CD4-positive, alpha-beta T cell treated with Interleukin-15 for 4 hours (primary cell): ENCODE data around the gene APPL2.
A peak's percentile ranks its signal among the peaks of the same experiment; 100 is the strongest.

ENCODE experiments used
- DNase-seq: peaks from one replicate; pipeline ENCODE4 v3.0.0-alpha.2; 2020; ENCODE audit warnings: low spot score

Gene APPL2, protein sequence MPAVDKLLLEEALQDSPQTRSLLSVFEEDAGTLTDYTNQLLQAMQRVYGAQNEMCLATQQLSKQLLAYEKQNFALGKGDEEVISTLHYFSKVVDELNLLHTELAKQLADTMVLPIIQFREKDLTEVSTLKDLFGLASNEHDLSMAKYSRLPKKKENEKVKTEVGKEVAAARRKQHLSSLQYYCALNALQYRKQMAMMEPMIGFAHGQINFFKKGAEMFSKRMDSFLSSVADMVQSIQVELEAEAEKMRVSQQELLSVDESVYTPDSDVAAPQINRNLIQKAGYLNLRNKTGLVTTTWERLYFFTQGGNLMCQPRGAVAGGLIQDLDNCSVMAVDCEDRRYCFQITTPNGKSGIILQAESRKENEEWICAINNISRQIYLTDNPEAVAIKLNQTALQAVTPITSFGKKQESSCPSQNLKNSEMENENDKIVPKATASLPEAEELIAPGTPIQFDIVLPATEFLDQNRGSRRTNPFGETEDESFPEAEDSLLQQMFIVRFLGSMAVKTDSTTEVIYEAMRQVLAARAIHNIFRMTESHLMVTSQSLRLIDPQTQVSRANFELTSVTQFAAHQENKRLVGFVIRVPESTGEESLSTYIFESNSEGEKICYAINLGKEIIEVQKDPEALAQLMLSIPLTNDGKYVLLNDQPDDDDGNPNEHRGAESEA

GRCh38 chr12:105235732-105236476 is at the start of gene APPL2:
Gene APPL2 (minus strand): TSS chr12:105236174. CDS start chr12:105236012, 162 bp downstream.
- DNase-seq: peak; percentile 80

- no peak for DNase-seq
Measured at GRCh38 chr12:105285378-105285777, 49.4 kb upstream of the APPL2 start.

DNA sequence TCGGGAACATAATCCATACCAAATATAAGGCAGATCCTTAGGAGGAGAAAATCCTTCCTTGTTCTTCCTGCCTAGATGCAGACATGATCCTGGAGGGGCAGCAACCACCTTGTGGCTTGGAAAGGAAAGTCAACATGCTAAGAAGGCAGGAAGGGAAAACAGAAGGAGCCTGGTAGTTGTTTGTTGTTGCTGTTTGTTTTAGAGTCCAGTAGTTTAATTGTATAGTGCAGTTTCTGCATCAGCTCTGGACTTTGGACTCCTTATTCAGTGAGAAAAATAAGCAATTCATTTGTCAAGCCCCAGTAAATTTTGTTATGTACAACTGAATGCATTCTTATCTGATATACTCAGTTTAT is 45.7 kb upstream of the APPL2 start:
- no peak for DNase-seq

DNA sequence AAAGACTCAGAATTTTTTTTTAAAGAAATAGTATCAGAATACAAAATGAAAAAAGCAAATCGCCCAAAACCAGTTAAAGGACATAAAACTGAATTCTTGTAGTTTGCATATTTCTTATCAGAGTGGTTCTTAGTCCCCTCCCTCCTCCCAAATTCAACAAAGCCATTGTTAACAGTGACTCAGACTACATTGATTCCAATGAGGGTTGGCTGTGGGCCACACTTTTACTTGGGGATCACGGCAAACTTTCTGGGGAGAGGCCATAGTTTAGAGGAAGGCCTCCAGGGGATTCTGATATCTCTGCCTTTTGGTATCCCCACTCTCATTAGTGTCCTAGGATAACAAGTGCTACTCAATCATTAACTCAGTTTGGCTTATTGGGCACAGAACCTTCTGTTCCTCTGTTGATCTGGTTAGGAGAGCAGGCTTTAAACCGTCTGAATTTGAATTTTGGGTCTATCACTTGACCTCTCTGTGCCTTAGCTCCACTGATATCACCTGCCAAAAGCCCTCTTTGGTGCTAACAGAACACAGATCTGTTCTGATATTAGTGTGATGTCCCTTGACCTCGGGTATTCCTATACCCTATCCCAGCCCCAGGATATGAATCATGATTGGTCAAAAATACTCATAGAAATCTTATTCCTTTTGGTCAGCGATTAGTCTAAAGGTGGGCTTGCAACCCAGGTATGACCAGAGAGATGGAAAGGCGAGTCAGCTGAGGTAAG is 45.2 kb upstream of the APPL2 start:
- DNase-seq: no peak

- peak; percentile 58 for DNase-seq
Measured at GRCh38 chr12:105279460-105280056, 43.6 kb upstream of the APPL2 start.

DNA sequence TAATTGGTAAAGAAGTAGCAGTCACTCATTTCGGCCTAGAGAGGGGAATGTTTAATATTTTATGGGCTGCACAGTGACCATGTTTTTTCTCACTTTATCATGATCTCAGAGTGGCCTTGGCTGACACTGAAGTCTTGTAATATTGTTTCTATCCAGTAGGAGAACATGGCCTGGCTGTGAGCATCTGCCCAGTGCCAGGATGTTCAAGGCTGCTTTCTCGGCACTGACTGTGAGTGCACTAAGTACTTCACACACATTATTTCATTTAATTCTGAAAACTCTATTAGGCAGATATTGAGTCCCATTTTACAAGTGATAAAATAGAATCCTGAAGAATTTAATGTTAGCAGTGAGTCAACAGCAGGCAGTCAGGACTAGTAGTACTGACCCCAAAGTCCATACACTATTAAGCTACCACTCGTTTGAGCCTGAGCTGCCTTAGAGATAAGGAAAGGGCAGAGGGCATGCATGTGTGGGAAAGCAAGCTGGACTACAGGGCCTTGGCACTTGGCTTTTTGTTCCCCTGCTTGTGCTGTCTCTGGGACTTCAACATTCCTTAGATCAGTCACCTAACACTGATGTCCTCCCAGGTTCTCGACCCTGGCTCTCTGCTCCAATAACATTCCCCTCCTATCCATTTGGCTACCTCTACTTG is 42.2 kb upstream of the APPL2 start:
- DNase-seq: no peak

- DNase-seq: no peak
Measured at GRCh38 chr12:105275997-105276733, 40.2 kb upstream of the APPL2 start.

GRCh38 chr12:105274571-105274970 is 38.6 kb upstream of the APPL2 start:
- no peak for DNase-seq

GRCh38 chr12:105273601-105274000 is 37.6 kb upstream of the APPL2 start:
- no peak for DNase-seq

DNA sequence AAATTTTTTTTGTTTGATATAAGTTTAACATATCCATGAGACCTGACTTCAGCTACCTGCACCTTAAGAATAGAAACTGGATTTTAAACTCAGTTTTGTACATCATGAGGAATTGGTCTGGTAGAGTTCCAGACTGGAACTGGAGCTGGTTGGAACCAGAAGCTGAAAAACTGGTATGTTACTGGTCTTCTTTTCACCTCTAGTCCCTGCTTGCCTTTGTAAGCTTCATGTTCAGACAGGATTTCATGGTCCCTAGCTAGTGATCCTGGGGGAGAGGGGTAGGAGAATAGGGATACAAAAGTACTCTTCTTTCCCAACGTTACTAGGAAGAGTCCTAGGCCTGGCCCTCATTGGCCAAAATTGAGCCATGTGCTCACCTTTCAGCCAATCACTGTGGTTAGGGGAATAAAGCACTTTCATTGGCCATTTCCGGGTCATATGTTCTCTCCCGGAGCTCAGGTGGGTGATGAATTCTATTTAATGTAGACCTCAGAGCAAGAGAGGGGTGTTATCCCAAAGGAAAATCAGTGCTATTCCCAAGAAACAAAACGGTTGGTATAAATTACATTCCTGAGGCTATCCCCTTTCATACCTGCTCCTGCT is 36.9 kb upstream of the APPL2 start:
- no peak for DNase-seq

- no peak for DNase-seq
Measured at GRCh38 chr12:105272152-105272551, 36.2 kb upstream of the APPL2 start.

DNA sequence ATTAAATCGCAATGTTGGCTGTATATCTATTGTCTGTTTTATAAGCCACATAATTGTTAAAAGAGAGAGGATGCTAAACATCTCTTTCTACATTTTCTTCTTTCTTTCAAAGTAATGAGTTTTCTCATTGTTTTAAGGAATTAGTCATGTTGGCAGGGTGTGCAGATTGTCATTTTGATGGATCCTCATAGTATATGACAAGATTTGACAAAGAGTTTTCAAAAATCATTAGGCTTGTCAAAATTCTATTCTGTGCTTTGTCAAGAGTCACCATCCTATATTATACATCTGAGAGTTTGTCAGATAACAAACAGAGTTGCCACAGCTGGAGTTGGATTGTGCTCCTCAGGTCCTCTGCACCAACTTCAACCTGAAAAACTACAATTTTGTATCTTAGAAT is 35.4 kb upstream of the APPL2 start:
- DNase-seq: no peak

GRCh38 chr12:105270671-105271255 is 34.8 kb upstream of the APPL2 start:
- no peak for DNase-seq

GRCh38 chr12:105267711-105268110 is 31.7 kb upstream of the APPL2 start:
- no peak for DNase-seq

DNA sequence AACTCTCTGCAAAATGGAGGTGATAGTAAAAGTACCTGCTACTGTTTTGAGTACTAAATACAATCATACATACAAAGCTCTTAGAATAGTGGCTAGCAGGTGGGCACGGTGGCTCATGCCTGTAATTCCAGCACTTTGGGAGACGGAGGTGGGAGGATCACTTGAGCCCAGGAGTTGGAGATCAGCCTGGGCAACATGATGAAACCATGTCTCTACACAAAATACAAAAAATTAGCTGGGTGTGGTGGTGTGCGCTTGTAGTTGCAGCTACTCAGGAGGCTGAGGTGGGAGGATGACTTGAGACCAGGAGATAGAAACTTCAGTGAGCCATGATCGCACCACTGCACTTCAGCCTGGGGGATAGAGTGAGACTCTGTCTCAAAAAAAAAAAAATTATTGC is 28.8 kb upstream of the APPL2 start:
- no peak for DNase-seq

GRCh38 chr12:105262461-105263184 is 26.6 kb upstream of the APPL2 start:
- no peak for DNase-seq

DNA sequence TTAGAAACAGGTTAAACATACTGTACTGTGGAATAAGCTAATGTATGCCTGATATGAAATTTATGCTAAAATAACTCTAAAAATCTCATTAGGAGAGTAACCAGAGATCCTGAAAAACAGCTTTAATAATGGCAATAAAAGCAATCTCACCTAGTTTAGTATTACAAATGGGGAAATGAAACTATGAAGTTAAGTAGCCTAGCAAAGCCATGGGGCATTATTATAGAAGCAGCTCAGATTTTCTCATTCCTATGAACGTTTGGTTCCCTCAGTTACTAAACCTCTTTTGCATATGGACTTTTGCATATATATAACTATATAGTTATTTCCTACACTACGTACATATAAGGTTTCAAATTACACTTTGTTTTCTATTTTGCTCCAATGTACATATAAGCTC is 25.0 kb upstream of the APPL2 start:
- no peak for DNase-seq

DNA sequence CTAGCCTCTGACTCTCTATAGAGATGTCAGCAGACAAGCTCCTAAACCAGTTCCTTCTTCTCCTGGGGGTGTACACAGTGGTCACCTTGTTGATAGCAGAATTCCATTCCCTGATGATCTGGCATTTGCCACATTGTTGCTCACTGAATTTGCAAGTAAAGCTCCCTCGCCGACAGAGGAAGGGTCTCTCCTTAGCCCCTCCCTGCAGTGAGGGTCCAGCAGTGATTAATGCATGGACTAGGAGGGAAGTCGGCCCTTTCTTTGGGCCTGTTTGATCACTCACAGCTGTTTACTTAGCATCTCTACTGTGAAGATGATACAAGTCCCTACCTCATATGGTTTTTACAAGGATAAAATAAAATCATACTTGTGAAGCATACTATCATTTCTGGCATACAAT is 23.3 kb upstream of the APPL2 start:
- DNase-seq: no peak

GRCh38 chr12:105257321-105257728 is 21.4 kb upstream of the APPL2 start:
- DNase-seq: no peak
